Measurements from ENCODE around the gene MTFP1.
"Not testable (repeated sequence)": the region's sequence is repeated elsewhere in the genome, so short reads cannot be mapped to it uniquely, and the experiment has no call there.

Gene MTFP1, protein sequence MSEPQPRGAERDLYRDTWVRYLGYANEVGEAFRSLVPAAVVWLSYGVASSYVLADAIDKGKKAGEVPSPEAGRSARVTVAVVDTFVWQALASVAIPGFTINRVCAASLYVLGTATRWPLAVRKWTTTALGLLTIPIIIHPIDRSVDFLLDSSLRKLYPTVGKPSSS

DNA sequence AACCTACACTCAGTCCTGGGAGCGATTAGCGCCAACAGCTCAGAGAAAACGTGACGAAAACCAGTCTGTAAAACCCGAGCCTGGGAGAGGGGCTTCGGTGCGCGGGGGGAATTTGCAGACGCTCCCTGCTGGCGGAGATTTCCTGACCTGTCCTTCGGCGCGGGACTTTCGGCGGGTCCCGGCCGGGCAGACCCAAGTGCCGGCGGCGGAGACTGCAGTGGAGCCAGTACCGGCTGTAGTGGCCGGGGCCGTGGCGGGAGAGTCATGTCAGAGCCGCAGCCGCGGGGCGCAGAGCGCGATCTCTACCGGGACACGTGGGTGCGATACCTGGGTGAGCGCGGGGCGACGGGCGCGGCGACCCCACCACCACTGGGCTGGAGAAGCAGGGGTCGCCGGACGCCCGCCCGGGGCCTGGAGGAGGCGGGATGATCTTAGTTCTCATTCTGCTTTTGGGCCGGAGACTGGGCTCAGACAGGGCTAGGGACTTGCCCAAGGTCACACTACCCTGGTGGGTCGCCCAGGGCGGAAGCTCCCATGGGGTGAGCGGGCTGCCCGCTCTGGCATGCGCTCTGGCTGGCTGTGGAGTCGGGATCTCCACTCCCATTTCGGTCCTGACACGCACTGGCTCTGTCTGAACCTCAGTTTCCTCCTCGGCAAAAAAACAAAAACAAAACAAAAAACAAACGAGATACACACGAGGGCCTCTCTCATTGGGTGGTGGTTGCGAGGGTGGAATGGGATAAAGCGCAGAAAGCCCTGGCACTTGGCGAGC lies at the start of gene MTFP1:
Gene MTFP1, plus strand, starts transcription at position 153 of the 772 bp plus-strand sequence. Its CDS starts 112 bp downstream, at position 265.
- peak in 11 of 14 donors; percentile 17 to 53 (median 36) for DNase-seq

DNA sequence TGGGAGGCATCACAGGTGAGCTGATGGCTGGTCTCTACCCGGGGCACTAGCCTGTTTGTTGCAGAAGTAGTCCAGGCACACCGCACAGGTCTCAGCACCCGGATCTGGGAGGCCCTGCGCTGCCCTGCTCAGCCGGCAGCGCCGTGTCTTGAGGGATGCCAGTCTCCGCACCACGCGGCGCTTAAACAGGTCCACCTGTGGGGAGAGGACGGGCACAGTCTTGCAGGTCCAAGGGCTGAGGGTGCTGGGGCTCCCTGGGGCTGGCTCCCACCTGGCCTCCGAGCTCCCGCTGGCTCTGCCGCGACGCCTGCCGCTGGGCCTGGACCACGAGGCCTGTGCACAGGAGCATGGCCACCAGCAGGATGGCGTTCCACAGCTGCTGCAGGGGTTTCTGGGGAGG lies 45.6 kb upstream of the MTFP1 start:
- no peak for DNase-seq

DNA sequence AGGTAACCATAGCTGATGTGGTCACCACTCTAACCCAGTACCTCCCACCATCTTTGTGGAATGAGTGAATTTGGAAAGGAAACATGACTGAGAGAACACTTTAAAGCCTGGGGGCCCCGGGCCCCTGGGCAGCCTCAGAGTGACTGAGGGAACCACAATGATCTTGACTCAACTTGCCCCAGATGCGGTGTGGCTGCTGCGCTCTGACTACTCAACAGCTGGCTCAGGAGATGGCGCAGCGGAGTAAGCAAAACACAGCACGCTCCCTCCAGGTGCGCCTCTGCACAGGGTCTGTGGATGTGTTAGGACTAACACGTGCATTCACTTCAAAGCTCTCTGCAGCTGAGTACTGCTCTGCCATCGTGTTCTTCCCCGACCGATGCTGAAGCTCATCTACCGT lies 44.3 kb upstream of the MTFP1 start:
- no peak for DNase-seq

- DNase-seq, result no peak
These were observed 43.2 kb upstream of the MTFP1 start for GRCh38 chr22:30382340-30382739.

GRCh38 chr22:30383061-30383460 lies 42.5 kb upstream of the MTFP1 start:
- no peak for DNase-seq

DNA sequence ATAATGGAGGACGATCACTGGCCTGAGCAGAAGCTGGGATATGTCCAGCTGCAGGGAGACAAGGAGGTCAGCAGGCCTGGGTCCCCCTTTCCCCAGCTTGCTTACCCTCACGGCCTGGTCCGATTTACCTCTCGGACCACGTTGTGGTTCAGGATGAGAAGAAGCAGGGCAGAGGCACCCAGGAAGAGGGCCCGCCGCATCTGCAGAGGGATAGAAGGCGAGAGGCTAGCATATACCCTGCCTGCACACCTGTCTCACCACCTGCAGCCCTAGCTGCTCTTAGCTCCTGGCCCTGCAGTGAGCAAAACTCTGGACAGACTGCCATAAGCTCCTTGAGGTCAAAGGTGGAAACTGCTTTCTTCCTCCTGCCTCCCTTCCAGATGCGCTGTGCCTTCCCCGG lies 39.6 kb upstream of the MTFP1 start:
- no peak for DNase-seq

DNA sequence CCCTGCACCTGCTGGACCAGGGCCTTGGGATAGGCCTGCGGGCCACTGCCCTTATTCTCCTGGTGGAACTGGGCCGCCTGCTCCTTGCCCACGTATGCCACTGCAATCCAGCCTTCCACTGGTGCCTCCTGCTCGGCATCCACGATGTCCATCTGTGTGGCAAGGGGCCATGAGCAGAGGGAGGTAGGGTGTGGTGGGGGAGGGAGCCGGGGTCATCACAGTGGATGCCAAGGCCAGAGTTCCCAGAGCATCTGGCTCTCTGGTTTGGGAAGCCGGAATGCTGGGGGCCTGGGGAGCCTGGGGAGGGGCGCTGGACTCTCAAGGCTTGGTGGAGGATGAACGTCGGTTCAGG lies 39.0 kb upstream of the MTFP1 start:
- DNase-seq, result peak in 2 of 14 donors; percentile 14 to 40

DNA sequence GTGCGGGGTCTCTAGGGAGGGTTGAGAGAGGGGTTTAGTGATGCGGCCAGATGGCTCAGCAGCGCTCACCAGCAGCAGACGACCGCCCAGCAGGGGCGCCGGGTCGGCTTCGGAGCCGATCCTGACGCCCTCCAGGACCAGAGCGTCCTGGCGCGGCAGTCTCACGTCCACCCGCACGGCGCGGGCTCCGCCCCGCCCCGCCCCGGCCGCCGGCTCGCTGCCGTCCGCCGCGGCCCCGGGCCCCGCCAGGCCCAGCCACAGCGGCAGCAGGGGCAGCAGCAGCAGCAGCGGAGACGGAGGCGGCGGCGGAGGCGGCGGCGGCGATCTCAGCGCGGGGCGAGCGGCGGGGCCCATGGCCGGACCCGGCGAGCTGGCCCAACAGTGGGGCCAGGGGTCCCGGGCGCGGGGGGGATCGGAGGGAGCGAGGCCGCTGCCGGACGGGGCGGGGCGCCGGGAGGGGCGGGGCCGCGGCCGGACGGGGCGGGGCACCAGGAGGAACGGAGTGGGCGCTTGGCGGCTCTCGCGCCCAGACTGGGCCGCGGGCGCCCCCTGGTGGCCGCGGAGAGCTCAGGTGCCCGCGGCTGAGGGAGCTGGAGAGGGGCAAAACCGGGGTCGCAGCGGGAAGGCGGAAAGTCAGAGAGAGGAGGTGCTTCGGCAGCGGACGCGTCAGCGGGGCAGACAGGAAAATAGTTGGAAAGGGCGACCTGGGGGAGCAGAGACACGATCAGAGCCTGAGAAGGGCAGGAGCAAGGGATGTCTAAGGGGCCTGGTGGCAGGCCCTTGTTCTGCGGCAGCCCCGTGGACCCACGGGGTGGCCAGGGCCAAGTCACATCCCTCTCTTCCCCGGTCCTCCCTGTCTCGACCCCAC lies 38.4 kb upstream of the MTFP1 start, which contains the start of gene RNF215:
Gene RNF215, minus strand, starts transcription at position 452 of the 868 bp plus-strand sequence. Its CDS starts 98 bp downstream, at position 354.
- peak; percentile 22 to 90 (median 69) for DNase-seq

DNA sequence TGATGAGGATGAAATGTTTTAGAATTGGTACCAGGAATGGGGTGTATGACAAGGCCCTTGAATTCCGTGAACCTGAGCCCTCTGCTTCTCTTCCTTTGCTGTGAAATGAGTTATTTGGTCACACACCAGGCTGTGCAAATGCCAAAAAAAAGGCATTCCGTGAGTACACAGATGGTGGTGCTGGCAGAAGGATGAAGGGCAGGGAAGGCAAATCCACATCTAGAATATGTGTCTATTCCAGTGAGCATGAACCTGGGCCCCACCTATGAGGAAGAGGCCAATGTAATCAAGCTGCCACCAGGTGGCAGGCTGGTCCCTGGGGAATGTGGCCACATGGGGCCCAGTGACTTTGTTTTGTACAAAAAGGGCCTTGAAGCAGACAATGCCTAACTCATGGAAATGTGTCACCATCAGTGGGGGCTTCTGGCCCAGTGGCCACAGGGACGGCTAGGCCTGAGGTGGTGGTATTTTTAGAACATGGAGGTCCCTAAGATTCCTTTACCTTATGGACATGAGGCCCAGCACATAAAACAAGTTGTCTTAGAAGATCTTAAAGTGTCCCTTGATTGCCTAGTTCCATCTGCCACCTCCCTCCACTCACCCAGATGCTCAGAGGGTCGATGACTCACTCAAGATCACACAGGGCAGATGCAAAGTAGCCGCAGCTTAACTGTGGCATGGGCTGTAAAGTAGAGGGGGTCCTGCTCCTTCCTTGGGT lies 34.4 kb upstream of the MTFP1 start:
- peak in 11 of 14 donors; percentile 9 to 74 (median 47) for DNase-seq

GRCh38 chr22:30392661-30393321 lies 32.8 kb upstream of the MTFP1 start:
- DNase-seq, result peak in 2 of 14 donors; percentile 21 to 25

DNA sequence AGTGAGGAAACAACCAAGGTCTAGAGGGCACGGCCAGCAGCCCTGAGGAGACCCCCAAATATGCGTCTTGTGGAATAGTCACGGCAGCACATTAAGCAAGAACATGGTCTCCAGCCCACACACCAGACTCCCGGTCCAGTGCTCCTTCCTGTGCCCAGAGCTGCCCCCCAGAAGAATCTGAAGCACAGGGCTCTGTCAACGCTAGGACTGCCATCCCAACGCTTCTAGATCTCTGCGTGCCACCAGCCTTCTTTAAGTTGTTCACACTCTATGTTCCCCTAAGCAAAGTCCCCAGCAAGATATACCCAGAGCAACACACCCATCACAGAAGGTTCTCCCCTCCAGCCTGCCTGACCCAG lies 32.3 kb upstream of the MTFP1 start:
- no peak for DNase-seq

DNA sequence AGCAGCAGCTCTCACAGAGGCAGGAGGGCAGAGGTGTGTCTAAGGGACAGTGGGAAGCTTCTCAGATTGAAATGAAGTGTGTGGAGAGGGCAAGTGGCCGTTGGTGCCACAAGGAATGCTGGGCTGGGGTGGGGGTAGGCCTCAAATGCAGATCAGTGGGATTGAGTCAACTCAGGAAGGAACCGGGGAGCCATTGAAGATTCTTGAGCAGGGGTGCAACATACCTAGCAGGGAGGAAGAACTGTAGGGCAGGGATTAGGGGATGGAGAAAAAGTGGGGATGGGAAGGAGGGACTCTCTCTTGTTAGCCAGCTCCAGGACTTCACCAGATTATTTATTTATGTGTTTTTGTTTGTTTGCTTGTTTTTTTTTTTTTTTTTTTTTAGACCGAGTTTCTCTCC lies 31.7 kb upstream of the MTFP1 start:
- no peak for DNase-seq

- peak in 12 of 14 donors; percentile 53 to 83 (median 70) for DNase-seq
These were observed 28.5 kb upstream of the MTFP1 start, which contains the start of gene SEC14L2 for GRCh38 chr22:30396871-30397655. TSS of gene SEC14L2 (plus strand) at chr22:30397018. CDS start at chr22:30397117, 99 bp downstream.

DNA sequence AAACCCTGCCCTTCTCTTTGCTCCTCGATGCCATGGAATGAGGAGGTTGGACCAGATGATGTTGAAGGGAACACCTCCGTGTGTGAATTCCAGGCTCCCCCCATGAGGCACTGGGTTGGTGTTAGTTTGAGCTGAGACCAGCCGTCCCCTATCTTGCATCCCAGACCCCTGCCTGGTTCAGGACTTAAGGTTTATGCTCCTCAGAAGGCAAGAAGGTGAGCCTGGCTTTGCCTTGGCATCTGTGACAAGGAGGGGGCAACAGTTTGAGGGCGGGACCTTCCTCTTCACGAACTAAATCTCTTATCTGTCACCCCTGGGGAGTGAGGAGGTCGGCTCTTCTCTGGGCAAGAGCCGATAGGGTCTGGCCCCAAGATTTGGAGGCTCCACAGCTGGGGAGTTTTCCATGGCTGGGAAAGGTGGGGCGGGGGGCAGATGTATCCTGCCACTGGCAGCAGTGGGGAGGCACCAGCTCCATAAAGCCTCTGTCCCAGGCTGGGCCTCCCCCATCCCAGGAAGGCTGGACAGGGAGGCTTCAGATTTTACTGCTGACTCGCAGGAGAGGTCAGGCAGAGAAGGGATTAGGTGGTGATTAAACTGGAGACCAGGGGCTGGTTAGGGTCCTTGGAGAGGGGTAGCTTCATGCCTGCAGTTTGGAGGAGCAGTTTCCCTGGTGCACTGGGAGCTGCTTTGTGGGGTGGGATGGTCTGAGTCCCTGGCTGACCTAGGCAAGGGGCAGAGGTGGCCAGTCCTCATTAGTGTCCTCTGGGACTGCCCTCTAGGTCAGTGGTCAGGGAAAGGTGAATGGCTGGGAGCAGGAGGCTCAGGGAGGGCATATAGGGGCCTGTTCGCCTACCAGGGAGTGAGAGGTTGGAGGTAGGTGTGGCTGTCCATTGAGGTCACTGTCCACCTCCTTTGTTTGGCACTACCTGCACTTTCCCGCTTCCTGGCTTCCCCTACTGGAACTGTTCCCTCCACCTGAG lies 27.6 kb upstream of the MTFP1 start:
- DNase-seq, result peak in 2 of 14 donors; percentile 40 to 57

GRCh38 chr22:30398685-30399680 lies 26.6 kb upstream of the MTFP1 start:
- peak in 1 of 14 donors; percentile 20 for DNase-seq

DNA sequence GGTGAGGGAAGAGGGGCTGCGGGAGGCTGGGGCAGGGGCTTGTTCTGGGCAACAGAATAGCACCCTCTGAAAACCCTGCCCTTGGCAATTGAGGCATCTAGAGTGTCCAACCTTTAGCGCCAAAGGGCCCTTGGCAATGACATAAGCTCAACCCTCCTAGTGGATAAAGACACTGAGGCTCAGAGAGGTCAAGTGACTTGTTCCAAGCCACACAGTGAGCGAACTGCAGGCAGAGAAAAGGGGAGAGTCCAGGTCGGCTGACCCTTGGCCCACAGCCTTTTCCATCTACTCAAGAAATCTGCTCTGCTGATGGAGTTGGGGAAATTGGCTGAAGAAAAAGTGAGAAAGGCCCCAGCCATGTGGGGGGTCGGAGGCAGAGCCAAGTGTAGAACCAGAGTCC lies 25.9 kb upstream of the MTFP1 start:
- no peak for DNase-seq

- DNase-seq, result no peak
These were observed 25.4 kb upstream of the MTFP1 start for GRCh38 chr22:30400159-30400558.

DNA sequence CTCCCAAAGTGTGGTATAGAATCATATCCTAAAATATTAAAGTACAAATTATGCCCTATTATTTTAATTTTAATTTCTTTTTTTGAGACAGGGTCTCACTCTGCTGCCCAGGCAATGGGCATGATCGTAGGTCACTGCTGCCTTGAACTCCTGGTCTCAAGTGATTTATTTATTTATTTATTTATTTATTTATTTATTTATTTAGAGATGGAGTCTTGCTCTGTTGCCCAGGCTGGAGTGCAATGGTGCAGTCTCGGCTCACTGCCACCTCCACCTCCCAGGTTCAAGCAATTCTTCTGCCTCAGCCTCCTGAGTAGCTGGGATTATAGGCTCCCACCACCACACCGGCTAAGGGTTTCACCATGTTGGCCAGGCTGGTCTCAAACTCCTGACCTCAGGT lies 24.5 kb upstream of the MTFP1 start:
- not testable (repeated sequence) for DNase-seq

Measured in C1 segment of cervical spinal cord (tissue), 14 donors.